ENCODE data around the gene PODXL.
A peak's percentile ranks its signal among the peaks of the same experiment; 100 is the strongest.

PODXL gene

DNA sequence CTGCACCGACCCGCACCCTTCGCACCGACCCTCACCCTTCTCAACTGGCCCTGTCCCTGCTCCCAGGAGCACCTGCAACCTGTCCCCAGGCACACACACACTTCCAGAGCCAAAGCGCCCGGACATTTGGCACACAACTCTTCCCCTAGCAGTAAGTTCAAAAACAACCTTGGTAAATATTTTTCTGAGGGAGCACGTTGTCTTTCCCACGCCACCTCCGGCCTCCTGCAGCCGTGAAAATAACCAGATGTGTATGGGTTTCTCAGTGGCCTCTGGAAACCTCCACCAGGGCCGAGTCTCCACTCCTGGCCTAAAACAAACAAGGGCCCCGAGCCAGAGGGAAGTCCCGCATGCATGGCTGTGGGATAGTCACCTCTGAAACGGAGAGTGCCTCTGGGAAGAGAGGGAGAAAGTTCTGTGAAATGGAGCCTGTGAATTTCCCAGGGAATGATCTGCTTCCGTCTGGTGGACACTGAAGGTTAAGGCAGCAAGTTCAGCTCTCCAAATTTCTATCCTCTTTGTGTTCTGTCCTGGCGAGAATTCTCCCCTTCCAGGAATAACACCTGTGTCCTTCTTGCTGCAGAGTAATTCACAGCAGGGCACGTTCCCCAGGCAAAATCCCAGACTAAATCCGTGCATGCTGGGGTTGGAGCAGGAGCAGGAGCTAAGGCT lies 15.8 kb downstream of the PODXL start:
- Mint-ChIP-seq H3K27ac (peak overlapping the region in 1 of 2 donors; percentile 68), H3K4me3 (no peak overlapping the region), H3K27me3 (peaks cover 0 to 8% of the 10 kb centered on the region in 2 donors), H3K9me3 (no peaks in the 10 kb centered on the region), H3K36me3 (ENCODE audit: insufficient read depth) (peaks cover 3% of the 10 kb centered on the region), H3K4me1 (ENCODE audit: low read depth in 2 of 2) (peaks cover 0 to 2% of the 10 kb centered on the region in 2 donors)
- ATAC-seq (replicated peaks) = no peak
- no peak for DNase-seq

DNA sequence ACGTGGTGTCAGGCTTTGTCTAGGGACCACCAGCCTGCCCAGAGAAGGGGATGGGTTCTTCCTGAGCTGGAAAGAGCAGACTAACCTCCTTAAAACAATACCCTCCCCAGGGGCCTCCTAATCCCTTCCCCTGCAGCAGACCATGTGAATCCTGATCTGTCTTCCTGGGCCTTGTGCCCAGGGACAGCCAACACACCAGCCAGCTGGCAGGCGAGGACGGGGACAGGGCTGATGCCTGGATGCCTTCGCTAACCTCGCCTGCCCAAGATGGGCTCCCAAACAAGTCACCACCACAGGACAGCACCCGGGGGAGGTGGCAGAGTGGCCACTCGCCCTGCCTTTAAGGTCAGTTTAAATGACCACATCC lies 17.6 kb downstream of the PODXL start:
- DNase-seq = no peak
- Mint-ChIP-seq H3K27me3 (peaks cover 0 to 8% of the 10 kb centered on the region in 2 donors), H3K4me1 (ENCODE audit: low read depth in 2 of 2) (no peaks in the 10 kb centered on the region), H3K4me3 (no peak overlapping the region), H3K9me3 (no peaks in the 10 kb centered on the region), H3K36me3 (ENCODE audit: insufficient read depth) (peaks cover 3% of the 10 kb centered on the region), H3K27ac (no peak overlapping the region)
- ATAC-seq (replicated peaks) = no peak

DNA sequence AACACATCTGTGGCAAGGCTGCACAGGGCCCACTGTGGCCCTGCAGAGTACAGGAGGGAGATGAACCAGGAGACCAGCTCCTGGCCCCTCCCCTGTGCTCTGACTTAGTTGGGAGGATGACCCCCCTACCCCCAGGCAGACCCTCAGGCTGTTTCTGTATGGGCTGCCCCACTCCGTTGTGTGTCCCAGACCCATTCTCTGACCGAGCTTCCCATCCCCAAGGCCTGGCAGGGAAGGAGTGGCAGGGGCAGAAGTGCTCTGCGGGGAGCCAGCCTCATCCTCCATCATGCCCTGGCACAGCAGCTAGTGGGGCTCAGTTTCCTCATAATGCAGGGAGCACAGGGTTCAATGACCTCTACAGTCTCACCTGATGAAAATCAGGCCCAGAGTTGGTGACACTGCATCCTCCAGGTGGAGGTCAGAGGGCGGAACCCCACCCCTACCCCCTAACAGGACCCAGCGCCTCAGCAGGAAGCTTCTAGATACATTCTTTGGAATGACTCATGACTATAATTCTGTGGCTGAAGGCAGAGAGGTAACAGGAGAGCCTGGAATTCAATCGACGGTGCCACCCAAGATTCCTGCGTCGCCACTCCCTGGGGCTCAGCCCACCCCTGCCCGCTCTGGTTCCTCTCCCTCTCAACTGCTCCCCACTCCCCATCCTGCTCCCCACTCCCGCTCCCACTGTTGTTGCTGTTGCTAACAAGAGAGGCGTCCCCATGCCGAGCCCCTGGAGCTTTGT lies 18.2 kb downstream of the PODXL start:
- ATAC-seq (replicated peaks) (no peak), DNase-seq (no peak)
- peaks cover 3% of the 10 kb centered on the region for H3K36me3 Mint-ChIP-seq (ENCODE audit: insufficient read depth)
- no peak overlapping the region for H3K4me3 Mint-ChIP-seq
- H3K27me3 Mint-ChIP-seq = peaks cover 0 to 8% of the 10 kb centered on the region in 2 donors
- H3K27ac Mint-ChIP-seq = no peak overlapping the region
- no peaks in the 10 kb centered on the region for H3K9me3 Mint-ChIP-seq
- H3K4me1 Mint-ChIP-seq (ENCODE audit: low read depth in 2 of 2) = no peaks in the 10 kb centered on the region

DNA sequence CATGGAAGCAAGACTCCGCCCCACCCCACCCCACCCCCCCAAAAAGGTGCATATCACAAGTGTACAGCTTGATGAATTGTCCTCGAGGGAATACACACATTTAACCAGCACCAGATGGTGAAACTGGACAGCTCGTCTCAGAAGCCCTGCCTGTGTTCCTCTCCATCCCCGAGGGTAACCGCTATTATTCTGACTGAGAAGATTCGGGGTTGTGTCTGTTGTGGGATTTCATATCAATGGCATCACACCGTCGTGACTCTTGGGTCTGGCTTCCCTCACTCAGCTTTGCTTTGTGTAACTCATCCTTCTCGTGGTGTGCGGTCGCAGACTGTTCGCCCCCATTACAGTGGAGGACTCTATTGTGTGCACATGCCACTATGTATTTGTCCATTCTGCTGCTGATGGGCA lies 18.9 kb downstream of the PODXL start:
- no peaks in the 10 kb centered on the region for H3K9me3 Mint-ChIP-seq
- H3K36me3 Mint-ChIP-seq (ENCODE audit: insufficient read depth) = peaks cover 3% of the 10 kb centered on the region
- ATAC-seq (replicated peaks) (no peak), DNase-seq (no peak)
- H3K27me3 Mint-ChIP-seq = peaks cover 0 to 8% of the 10 kb centered on the region in 2 donors
- H3K4me3 Mint-ChIP-seq = no peak overlapping the region
- no peaks in the 10 kb centered on the region for H3K4me1 Mint-ChIP-seq (ENCODE audit: low read depth in 2 of 2)
- H3K27ac Mint-ChIP-seq = no peak overlapping the region

DNA sequence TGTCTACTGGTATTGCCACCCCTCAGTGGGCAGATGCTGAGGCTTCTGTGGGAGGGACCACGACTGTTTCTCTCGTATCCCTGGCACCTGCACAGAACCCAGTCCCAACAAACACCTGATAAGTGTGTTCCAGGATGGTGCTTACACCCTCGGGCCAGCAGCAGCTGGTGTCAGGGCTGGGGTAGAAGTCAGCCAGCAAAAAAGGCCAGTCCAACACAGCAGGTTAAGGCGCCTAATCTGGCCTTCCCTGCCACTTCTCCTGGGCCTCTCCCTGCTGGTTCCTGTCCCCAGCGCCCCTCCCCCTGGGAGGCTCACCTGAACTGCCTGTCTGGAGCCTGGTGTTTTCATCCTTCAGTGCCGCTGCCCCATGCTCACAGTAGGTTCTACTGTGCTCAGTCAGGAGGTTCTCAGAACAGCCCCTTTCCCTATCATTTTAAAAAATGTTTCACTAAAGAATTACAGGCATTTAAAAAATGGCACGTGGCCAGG lies 20.0 kb downstream of the PODXL start:
- no peaks in the 10 kb centered on the region for H3K4me1 Mint-ChIP-seq (ENCODE audit: low read depth in 2 of 2)
- H3K27ac Mint-ChIP-seq = no peak overlapping the region
- no peak for DNase-seq
- peaks cover 0 to 8% of the 10 kb centered on the region in 2 donors for H3K27me3 Mint-ChIP-seq
- ATAC-seq (replicated peaks) = no peak
- no peaks in the 10 kb centered on the region for H3K9me3 Mint-ChIP-seq
- H3K36me3 Mint-ChIP-seq (ENCODE audit: insufficient read depth) = no peaks in the 10 kb centered on the region
- H3K4me3 Mint-ChIP-seq = no peak overlapping the region

DNA sequence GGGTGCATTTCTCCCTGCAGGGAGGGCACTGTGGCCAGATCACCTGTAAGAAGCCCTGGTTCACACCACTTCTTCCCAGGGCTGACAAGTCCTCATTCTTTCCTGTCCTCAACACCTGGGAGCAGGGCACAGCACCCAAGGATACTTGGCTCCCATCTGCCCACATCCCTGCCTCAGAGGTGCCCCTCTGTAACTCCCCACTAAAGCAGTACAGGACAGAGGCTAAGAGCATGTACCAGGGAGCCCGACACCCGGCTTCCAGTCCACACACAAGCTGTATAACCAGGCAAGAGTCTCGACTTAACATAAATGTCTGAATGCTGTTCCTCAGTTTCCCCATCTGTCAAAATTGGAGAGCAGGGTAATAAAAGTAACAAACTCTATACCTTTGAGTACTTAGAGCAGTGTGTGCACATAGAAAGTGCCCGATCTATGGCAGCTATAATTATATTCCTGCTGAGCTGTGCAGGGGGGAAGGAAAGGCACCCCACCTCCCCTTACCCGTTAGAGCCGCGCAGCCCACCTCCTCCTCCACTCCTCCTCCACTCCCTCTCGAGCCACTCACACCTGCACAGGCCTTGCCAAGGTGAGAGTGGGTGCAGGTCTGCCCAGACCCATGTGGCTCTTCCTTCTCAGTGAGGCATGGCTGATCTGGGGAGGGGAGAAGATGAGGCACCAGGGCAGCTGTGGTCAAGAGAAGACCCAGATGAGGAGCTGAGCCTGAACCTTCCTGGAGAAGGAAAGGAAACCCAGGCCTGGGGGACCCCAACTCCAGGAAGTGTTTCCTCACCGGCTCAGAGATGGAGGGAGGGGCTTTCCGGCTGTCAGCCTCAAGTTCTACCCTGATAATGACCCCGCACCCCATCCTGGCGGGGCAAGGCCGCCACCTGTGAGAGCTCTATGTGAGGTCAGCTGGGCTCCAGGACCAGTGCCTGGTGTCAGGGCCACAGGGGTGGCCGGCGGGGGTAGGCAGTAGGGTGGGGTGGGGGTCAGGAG lies 22.6 kb downstream of the PODXL start:
- ATAC-seq (replicated peaks) (no peak), DNase-seq (no peak)
- Mint-ChIP-seq H3K27ac (no peak overlapping the region), H3K4me3 (no peak overlapping the region), H3K36me3 (ENCODE audit: insufficient read depth) (no peaks in the 10 kb centered on the region), H3K9me3 (no peaks in the 10 kb centered on the region), H3K4me1 (ENCODE audit: low read depth in 2 of 2) (no peaks in the 10 kb centered on the region), H3K27me3 (peaks cover 0 to 3% of the 10 kb centered on the region in 2 donors)

DNA sequence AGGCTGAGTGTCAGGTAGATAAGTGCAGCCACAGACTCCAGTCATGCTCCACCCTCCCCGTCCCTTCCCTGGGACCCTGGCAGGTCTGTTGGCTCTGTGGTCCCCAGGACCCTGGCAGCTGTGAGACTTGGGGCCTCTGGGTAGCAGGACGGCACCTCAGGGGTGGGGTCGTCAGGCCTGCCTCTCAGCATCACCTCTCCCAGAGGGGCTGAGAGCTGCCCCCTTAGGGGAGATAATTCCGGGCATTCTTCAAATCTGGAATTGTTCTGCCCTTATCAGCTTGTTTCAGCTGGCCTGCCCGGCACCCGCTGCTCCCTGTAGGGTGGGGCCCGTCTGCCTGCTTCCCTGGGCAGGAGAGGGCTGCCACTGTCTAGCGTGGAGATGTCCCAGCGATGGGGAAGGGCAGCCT lies 23.3 kb downstream of the PODXL start:
- ATAC-seq (replicated peaks) (no peak), DNase-seq (no peak)
- H3K27ac Mint-ChIP-seq = no peak overlapping the region
- H3K27me3 Mint-ChIP-seq = peaks cover 0 to 7% of the 10 kb centered on the region in 2 donors
- H3K36me3 Mint-ChIP-seq (ENCODE audit: insufficient read depth) = no peaks in the 10 kb centered on the region
- no peaks in the 10 kb centered on the region for H3K4me1 Mint-ChIP-seq (ENCODE audit: low read depth in 2 of 2)
- H3K4me3 Mint-ChIP-seq = no peak overlapping the region
- H3K9me3 Mint-ChIP-seq = no peaks in the 10 kb centered on the region

DNA sequence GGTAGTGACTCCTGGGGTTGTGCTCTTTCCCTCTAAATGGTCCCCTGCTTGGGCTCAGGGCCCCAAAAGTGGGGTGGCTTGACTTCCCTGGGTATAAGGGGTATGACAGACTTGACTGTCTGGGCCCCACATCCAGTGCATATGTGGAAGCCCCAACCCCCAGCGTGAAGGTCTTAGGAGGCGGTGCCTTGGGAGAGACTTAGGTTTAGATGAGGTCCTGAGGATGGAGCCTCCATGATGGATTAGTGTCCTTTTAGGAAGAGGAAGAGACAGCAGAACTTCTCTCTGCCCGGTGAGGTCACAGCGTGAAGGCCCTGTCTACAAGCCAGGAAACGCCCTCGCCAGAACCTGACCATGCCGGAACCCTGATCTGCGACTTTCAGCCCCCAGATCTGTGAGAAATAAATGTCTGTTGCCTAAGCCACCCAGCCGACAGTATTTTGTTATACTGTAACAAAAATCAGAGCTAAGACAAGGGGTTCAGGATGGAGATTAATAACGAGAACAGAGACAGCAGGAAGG lies 23.8 kb downstream of the PODXL start:
- no peaks in the 10 kb centered on the region for H3K36me3 Mint-ChIP-seq (ENCODE audit: insufficient read depth)
- no peaks in the 10 kb centered on the region for H3K4me1 Mint-ChIP-seq (ENCODE audit: low read depth in 2 of 2)
- no peaks in the 10 kb centered on the region for H3K9me3 Mint-ChIP-seq
- peaks cover 0 to 7% of the 10 kb centered on the region in 2 donors for H3K27me3 Mint-ChIP-seq
- no peak overlapping the region for H3K27ac Mint-ChIP-seq
- H3K4me3 Mint-ChIP-seq = no peak overlapping the region
- ATAC-seq (replicated peaks) = no peak
- DNase-seq = no peak

DNA sequence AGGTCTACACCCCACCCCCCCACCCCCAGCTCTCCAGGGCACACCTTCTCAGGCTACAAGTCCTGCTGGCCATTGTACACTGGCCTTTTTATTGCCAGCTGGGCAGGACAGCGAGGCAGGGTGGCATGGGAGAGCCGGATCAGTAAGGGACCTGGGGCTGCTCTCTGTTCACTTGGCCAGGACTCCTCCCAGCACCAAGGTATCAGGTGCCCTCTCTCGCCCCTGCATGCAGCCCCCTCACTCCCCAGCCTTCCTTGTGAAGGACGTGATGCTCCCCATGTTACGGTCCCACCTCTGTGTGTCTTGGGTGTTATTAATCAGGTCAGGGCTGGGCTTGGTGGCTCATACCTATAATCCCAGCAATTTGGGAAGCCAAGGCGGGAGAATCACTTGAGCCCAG lies 26.3 kb downstream of the PODXL start:
- Mint-ChIP-seq H3K27me3 (peaks cover 0 to 7% of the 10 kb centered on the region in 2 donors), H3K27ac (no peak overlapping the region), H3K4me3 (no peak overlapping the region)

DNA sequence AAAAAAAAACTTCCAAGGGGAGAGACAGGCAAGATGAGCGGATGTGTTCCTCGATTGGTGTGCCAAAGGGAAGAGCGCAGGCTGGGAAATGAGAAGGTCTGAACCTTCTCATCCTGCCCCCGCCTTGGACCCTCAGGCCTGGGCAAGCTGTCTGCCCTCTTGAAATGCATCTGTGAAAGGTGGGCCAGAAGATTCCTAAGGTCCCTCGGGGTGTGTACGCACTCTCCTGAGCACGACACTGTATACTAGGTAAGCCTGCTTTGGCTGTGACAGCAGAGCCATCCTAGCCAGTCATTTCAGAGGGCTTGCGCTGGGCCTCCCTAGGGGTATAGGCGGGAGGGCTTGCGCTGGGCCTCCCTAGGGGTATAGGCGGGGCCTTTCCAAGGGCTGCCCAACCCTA lies 26.8 kb downstream of the PODXL start:
- no peak for DNase-seq
- Mint-ChIP-seq H3K4me3 (no peak overlapping the region), H3K4me1 (ENCODE audit: low read depth in 2 of 2) (no peaks in the 10 kb centered on the region), H3K27me3 (peaks cover 0 to 7% of the 10 kb centered on the region in 2 donors), H3K27ac (no peak overlapping the region), H3K9me3 (no peaks in the 10 kb centered on the region), H3K36me3 (ENCODE audit: insufficient read depth) (no peaks in the 10 kb centered on the region)
- ATAC-seq (replicated peaks) = no peak

More for the DNA sequence above, 26.3 kb downstream of the PODXL start:
- Mint-ChIP-seq H3K4me1 (ENCODE audit: low read depth in 2 of 2) (no peaks in the 10 kb centered on the region), H3K9me3 (no peaks in the 10 kb centered on the region), H3K36me3 (ENCODE audit: insufficient read depth) (no peaks in the 10 kb centered on the region)
- no peak for ATAC-seq (replicated peaks)
- DNase-seq = no peak

DNA sequence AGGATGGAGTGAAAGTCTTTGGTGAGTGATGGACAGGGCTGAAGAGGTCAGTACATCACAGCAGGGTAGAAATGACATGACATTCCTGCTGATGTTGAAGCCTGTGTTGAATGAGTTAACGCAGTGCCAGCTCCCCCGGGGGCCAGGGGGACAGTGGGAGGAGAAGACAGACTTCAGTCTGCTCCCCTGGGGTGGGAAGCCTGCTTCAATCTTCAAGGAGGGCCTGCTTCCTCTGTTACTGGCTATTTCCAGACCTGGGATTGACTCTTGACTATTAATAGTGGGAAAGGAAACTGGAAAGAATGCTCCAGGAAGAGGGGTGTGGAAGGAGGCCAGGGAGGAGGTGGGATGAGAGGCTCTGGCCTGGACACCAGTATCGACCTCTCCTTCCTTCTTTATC lies 27.2 kb downstream of the PODXL start:
- Mint-ChIP-seq H3K27ac (no peak overlapping the region), H3K4me3 (no peak overlapping the region), H3K36me3 (ENCODE audit: insufficient read depth) (no peaks in the 10 kb centered on the region), H3K27me3 (peaks cover 0 to 7% of the 10 kb centered on the region in 2 donors), H3K9me3 (no peaks in the 10 kb centered on the region), H3K4me1 (ENCODE audit: low read depth in 2 of 2) (no peaks in the 10 kb centered on the region)
- no peak for ATAC-seq (replicated peaks)
- DNase-seq = no peak

DNA sequence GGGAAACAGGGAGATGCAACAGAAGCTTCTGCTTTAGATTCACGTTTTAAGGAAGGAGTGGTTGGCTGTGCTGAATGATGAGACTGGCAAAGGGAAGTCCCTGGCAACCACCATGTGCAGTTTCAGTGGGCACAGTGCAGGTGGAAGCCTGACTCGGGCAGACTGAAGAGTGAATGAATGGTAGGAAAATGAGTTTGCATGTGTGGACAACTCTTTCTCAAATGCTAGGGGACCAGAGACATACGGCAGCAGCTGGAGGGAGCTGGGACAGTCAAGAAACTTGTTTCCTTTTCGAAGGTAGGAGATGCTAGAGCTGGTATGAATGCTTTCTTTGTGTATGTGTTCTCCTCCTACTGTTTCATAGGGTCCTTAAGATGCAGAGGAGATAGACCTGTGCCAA lies 29.0 kb downstream of the PODXL start:
- no peak for ATAC-seq (replicated peaks)
- Mint-ChIP-seq H3K27ac (no peak overlapping the region), H3K36me3 (ENCODE audit: insufficient read depth) (peaks cover 6% of the 10 kb centered on the region)

DNA sequence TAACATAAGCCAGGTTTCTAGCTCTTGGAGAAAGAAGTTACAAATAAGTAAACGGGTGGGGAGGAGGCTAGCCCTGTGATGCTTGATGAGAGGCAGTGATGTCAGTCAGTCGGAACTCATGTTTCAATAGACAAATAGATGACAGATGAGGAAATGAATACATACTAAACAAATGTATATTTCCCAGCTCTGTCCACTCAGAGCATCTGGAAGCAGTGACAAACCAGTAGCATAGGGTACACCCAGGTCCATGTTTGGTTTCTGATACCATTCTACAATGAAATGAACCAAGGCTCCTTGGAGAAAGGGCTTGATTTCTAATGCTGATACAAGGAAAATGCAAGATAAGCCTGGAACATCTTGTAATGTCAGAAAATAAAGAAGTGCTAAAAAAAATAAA lies 30.6 kb downstream of the PODXL start:
- Mint-ChIP-seq H3K4me3 (no peak overlapping the region), H3K36me3 (ENCODE audit: insufficient read depth) (peaks cover 9% of the 10 kb centered on the region), H3K27ac (no peak overlapping the region), H3K4me1 (ENCODE audit: low read depth in 2 of 2) (peaks cover 10 to 11% of the 10 kb centered on the region in 2 donors), H3K27me3 (peaks cover 0 to 7% of the 10 kb centered on the region in 2 donors), H3K9me3 (no peaks in the 10 kb centered on the region)
- DNase-seq (no peak), ATAC-seq (replicated peaks) (no peak)

More for the DNA sequence above, 29.0 kb downstream of the PODXL start:
- H3K4me1 Mint-ChIP-seq (ENCODE audit: low read depth in 2 of 2) = peaks cover 6 to 7% of the 10 kb centered on the region in 2 donors
- peaks cover 0 to 7% of the 10 kb centered on the region in 2 donors for H3K27me3 Mint-ChIP-seq
- no peaks in the 10 kb centered on the region for H3K9me3 Mint-ChIP-seq
- no peak for DNase-seq
- H3K4me3 Mint-ChIP-seq = no peak overlapping the region
